ENCODE measurements around the gene TCF4. TPM values are rescaled to one million over a fixed set of nuclear protein-coding genes. Genes with fewer than 3 reads are reported as not detected.

The TCF4 gene
- total RNA-seq, 1 donor from 2014 or later: 15.7 TPM

DNA sequence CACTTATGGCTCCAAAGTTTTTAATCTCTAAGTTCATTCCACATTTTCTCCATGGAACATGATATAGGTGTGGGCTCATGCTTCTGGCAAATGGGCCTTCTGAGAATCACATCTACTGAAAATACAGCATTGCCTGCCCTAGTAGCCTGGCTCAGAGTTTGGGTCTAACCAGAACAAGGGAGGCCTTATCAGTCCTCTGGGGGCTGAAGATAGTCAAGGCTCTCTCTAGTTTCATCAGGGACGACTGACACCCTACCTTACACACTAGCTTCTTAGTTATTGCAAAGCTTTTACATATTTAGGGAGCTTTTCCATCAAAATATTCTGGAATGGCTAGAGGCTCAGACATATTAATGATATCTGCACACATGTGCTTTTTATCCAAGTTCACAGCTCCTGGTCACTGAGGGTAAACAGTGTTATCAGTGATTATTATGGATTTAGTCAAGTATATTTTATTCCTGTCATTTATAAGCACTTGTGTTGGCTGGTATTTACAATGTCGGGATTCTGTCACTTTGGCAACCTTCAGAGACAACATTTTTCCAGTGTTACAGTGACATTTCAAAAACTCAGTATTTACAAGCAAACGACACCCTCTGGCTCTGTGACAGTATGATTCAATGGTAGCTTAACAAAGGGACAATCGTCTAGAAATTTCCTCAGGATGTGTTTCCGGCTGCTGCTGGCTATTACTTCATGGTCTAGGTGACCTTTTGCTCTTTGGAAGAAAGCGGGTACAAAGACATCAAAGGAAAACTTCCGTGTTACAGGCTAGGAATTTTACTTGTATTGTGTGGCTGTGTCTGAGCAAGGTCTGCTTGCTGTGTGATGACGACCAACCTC is 200.6 kb downstream of the TCF4 start:
- no peak overlapping the region for H3K4me3 ChIP-seq (ENCODE audit: low read depth, low read length)
- H3K36me3 ChIP-seq (ENCODE audit: control insufficient read depth, insufficient read depth, low read length): no peaks in the 10 kb centered on the region
- H3K27me3 ChIP-seq (ENCODE audit: control insufficient read depth, insufficient read depth, low read length): no peaks in the 10 kb centered on the region
- TF ChIP-seq, protein P1, sequence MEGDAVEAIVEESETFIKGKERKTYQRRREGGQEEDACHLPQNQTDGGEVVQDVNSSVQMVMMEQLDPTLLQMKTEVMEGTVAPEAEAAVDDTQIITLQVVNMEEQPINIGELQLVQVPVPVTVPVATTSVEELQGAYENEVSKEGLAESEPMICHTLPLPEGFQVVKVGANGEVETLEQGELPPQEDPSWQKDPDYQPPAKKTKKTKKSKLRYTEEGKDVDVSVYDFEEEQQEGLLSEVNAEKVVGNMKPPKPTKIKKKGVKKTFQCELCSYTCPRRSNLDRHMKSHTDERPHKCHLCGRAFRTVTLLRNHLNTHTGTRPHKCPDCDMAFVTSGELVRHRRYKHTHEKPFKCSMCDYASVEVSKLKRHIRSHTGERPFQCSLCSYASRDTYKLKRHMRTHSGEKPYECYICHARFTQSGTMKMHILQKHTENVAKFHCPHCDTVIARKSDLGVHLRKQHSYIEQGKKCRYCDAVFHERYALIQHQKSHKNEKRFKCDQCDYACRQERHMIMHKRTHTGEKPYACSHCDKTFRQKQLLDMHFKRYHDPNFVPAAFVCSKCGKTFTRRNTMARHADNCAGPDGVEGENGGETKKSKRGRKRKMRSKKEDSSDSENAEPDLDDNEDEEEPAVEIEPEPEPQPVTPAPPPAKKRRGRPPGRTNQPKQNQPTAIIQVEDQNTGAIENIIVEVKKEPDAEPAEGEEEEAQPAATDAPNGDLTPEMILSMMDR (IDR thresholded peaks at IDR 0.05; ENCODE audit: insufficient read depth, low read length, poor library complexity, severe bottlenecking): no peak
- DNase-seq (ENCODE audit: low read depth): no peak

DNA sequence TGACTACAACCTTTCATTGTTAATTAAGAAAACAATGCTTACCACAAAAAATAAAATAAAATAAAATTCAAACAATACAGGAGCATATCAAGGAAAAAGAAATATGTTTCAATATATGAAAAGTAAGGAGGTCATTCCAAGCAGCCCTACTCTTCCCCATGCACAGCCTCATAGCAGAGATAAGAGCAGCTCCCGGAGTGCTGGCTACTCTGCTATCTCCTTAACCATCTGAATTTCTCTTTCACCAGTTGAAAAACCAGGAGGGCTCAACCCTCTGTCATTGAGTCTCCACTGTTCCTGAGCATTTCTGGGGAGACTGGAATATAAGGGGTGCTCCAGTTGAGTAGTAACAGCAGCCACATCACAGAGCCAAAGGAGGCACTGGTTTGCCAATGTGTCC is 201.4 kb downstream of the TCF4 start:
- no peak for DNase-seq (ENCODE audit: low read depth)
- no peaks in the 10 kb centered on the region for H3K36me3 ChIP-seq (ENCODE audit: control insufficient read depth, insufficient read depth, low read length)
- no peak overlapping the region for H3K4me3 ChIP-seq (ENCODE audit: low read depth, low read length)
- TF ChIP-seq, protein P1 (IDR thresholded peaks at IDR 0.05; ENCODE audit: insufficient read depth, low read length, poor library complexity, severe bottlenecking): no peak
- no peaks in the 10 kb centered on the region for H3K27me3 ChIP-seq (ENCODE audit: control insufficient read depth, insufficient read depth, low read length)

DNA sequence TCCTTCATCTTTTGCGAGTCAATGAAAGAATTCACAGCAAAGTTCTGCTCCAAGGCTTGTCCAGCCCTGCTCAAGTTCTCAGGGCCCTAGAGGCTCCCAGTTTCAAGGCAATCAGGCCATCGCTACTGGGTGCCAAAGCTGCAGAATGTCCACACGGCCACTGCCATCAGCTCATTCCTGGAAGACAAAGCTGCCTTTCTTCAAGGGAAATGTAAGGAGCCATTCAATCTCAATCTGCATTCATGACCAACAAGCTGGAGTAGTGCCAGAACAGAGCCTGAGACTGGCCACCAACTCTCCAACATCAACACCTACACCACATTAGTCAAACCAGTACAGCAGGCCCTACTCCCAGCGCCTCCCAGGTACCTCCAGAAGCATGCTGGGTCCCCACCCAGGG is 202.2 kb downstream of the TCF4 start:
- H3K36me3 ChIP-seq (ENCODE audit: control insufficient read depth, insufficient read depth, low read length): no peaks in the 10 kb centered on the region
- TF ChIP-seq, protein P1 (IDR thresholded peaks at IDR 0.05; ENCODE audit: insufficient read depth, low read length, poor library complexity, severe bottlenecking): no peak
- H3K27me3 ChIP-seq (ENCODE audit: control insufficient read depth, insufficient read depth, low read length): no peaks in the 10 kb centered on the region
- H3K4me3 ChIP-seq (ENCODE audit: low read depth, low read length): no peak overlapping the region
- DNase-seq (ENCODE audit: low read depth): no peak

DNA sequence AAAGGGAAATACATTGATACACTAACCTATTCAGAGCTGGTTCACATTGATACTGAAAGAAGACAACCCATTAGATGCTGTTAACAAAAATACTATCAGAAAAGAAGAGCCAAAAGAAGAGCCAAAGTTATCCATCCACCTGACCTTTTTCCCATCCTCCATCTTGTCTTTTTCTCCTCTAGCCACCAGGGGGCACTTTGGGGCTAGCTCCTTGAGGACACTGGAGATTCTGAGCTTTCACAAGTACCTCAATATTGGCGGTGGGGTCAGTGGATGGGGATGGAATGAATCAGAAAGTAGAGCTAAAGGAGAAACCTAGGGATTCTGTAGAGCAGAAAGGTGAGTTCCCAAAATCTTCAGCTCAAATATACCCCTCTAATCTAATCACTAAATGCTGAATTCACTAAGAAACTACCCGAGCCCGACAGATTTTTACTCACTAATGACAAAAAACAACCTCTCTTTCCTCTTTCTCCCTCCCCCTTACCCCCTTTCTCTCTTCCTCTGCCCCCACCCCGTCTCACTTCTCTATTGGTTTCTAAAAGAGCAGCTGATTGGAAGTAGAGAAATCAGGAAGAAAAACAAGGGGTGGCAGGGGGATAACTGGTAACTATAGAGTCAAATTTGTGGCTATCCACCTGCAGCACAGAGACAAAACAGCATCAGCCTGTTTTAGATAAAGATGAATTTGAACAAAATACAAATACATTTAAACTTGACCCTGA is 203.3 kb downstream of the TCF4 start:
- DNase-seq (ENCODE audit: low read depth): no peak
- H3K27me3 ChIP-seq (ENCODE audit: control insufficient read depth, insufficient read depth, low read length): no peaks in the 10 kb centered on the region
- no peak overlapping the region for H3K4me3 ChIP-seq (ENCODE audit: low read depth, low read length)
- TF ChIP-seq, protein P1 (IDR thresholded peaks at IDR 0.05; ENCODE audit: insufficient read depth, low read length, poor library complexity, severe bottlenecking): peak; percentile 64
- H3K36me3 ChIP-seq (ENCODE audit: control insufficient read depth, insufficient read depth, low read length): no peaks in the 10 kb centered on the region

DNA sequence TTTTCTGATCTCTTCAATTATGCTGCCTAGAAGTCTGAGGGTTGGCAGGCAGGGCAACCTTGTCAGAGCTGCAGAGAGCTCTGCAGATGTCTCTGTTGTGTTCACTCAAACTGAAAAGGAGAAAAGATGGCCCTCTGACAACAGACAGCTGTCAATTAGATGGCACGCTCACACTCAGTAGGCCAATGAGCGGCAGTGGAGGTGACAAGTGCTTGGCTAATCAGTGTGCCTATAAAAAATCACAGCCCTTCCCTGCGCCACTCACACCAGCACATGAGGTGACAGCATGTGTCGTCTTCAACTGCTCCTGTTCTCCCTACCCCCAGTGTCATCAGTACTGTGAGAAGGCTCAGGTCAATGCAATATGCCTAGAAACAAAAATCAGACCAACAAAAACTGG is 203.9 kb downstream of the TCF4 start:
- Histone ChIP-seq H3K36me3 (ENCODE audit: control insufficient read depth, insufficient read depth, low read length) (no peaks in the 10 kb centered on the region), H3K27me3 (ENCODE audit: control insufficient read depth, insufficient read depth, low read length) (no peaks in the 10 kb centered on the region), H3K4me3 (ENCODE audit: low read depth, low read length) (no peak overlapping the region)
- no peak for DNase-seq (ENCODE audit: low read depth)
- TF ChIP-seq, protein P1 (IDR thresholded peaks at IDR 0.05; ENCODE audit: insufficient read depth, low read length, poor library complexity, severe bottlenecking): no peak

Data from kidney epithelial cell (primary cell).